ENCODE results near the gene TMEM184C. TPM values are rescaled to one million over a fixed set of nuclear protein-coding genes. Genes with fewer than 3 reads are reported as not detected.

TMEM184C gene
- total and polyA plus RNA-seq, 10 donors: 2.9 to 26.3 (median 22.4) TPM

DNA sequence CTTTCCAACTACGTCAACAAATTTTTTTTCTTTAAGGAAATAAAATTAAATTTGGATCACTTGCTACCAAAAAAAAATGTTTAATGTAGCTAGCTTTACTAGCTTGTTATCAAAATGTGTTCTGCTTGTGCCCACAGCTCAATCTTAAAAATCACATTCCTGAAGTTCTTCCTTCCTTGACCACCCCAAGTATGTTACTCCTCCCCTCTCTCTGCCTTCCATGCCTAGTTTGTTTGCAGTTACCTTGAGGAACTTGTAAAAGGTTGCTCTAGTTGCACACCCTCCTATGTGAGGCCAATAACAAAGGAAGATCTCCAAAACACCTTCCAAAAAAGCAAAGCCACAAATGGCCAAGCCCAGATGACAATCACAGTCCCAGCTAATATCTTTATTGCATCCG is 19.6 kb upstream of the TMEM184C start:
- Histone ChIP-seq H3K4me3 (no peak overlapping the region), H3K27ac (no peak overlapping the region), H3K27me3 (replicated peaks in 1 of 7) (no peaks in the 10 kb centered on the region), H3K9me3 (no peaks in the 10 kb centered on the region), H3K36me3 (no peaks in the 10 kb centered on the region), H3K4me1 (no peaks in the 10 kb centered on the region)
- WGBS, 5 donors: 88 to 95% (median 92%) methylated on average over 2 of the region's 2 CpGs
- intact Hi-C loops (cut with DNase I; ENCODE audit: low total_unique reads): no loop called here
- no peak for DNase-seq
- no peak for TF ChIP-seq POLR2A (IDR thresholded peaks at IDR 0.05)
- no peak for TF ChIP-seq CTCF (IDR thresholded peaks at IDR 0.05 in 8 of 11, conservative IDR thresholded peaks at IDR 0.05 in 3 of 11)
- no peak for TF ChIP-seq POLR2AphosphoS5 (IDR thresholded peaks at IDR 0.05)

DNA sequence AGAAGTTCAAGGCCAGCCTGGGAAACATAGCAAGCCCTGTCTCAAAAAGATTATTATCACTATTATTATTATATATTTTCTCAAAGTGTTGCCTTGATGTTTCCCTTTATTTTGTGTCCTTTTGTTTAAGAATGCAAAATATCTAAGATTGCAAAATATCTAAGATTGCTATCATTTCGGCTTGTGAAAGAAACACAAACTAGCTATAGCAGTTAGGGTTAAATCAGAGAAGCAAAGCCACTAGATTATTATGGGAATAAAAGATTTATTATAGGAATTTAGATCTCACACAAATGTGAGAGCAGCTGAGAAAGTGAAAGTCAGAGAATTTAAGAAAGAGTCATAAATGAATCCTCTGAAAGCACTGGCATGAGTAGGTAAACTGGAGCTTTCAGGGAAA is 18.0 kb upstream of the TMEM184C start:
- 83 to 95% (median 84%) methylated on average over 1 of the region's 1 CpG for whole genome bisulfite sequencing, 5 donors

GRCh38 chr4:147599769-147600168 is 17.4 kb upstream of the TMEM184C start:
- Histone ChIP-seq H3K27me3 (replicated peaks in 1 of 7) (no peaks in the 10 kb centered on the region), H3K4me3 (no peak overlapping the region), H3K36me3 (no peaks in the 10 kb centered on the region), H3K9me3 (no peaks in the 10 kb centered on the region), H3K4me1 (no peaks in the 10 kb centered on the region), H3K27ac (no peak overlapping the region)
- no peak for TF ChIP-seq CTCF (IDR thresholded peaks at IDR 0.05 in 8 of 11, conservative IDR thresholded peaks at IDR 0.05 in 3 of 11)
- no peak for TF ChIP-seq POLR2A (IDR thresholded peaks at IDR 0.05)
- TF ChIP-seq POLR2AphosphoS5 (IDR thresholded peaks at IDR 0.05): no peak
- intact Hi-C loops (cut with DNase I; ENCODE audit: low total_unique reads): no loop called here
- WGBS, 5 donors: 67 to 85% (median 82%) methylated on average over 3 of the region's 3 CpGs
- DNase-seq: no peak

More for the DNA sequence above, 18.0 kb upstream of the TMEM184C start:
- intact Hi-C loops (cut with DNase I; ENCODE audit: low total_unique reads): no loop called here
- no peak for DNase-seq
- Histone ChIP-seq H3K4me1 (no peaks in the 10 kb centered on the region), H3K4me3 (no peak overlapping the region), H3K27ac (no peak overlapping the region), H3K9me3 (no peaks in the 10 kb centered on the region), H3K36me3 (no peaks in the 10 kb centered on the region), H3K27me3 (replicated peaks in 1 of 7) (no peaks in the 10 kb centered on the region)
- TF ChIP-seq CTCF (IDR thresholded peaks at IDR 0.05 in 8 of 11, conservative IDR thresholded peaks at IDR 0.05 in 3 of 11): no peak
- TF ChIP-seq POLR2A (IDR thresholded peaks at IDR 0.05): no peak
- TF ChIP-seq POLR2AphosphoS5 (IDR thresholded peaks at IDR 0.05): no peak

DNA sequence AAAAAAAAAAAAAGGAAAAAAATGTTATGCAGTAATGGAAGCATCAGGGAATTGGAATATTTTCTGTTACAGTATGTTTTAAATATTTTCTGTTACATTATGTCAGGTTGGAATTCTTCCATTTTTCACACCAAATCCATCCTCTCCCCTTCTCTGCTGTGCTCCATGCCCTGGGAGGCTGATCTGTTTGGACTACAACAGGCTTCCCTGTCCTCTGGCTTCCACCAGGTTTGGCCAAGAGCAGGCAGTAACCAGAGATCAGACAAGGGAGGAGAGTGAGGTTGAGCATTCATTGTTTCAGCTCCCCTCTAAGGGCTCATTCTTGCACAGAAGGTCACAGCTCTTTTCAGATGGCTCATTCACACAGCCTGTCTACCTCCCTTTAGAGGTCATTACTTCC is 11.7 kb upstream of the TMEM184C start:
- H3K36me3 ChIP-seq: no peaks in the 10 kb centered on the region
- no peaks in the 10 kb centered on the region for H3K4me1 ChIP-seq
- DNase-seq: no peak
- intact Hi-C loops (cut with DNase I; ENCODE audit: low total_unique reads): no loop called here
- TF ChIP-seq CTCF (IDR thresholded peaks at IDR 0.05 in 8 of 11, conservative IDR thresholded peaks at IDR 0.05 in 3 of 11) (no peak), POLR2AphosphoS5 (IDR thresholded peaks at IDR 0.05) (no peak), POLR2A (IDR thresholded peaks at IDR 0.05) (no peak)
- no peak overlapping the region for H3K4me3 ChIP-seq
- H3K27ac ChIP-seq: no peak overlapping the region
- H3K9me3 ChIP-seq: no peaks in the 10 kb centered on the region
- peaks cover 0 to 8% (median 0%) of the 10 kb centered on the region in 7 donors for H3K27me3 ChIP-seq (replicated peaks in 1 of 7)
